ENCODE results near the gene ASZ1.

DNA sequence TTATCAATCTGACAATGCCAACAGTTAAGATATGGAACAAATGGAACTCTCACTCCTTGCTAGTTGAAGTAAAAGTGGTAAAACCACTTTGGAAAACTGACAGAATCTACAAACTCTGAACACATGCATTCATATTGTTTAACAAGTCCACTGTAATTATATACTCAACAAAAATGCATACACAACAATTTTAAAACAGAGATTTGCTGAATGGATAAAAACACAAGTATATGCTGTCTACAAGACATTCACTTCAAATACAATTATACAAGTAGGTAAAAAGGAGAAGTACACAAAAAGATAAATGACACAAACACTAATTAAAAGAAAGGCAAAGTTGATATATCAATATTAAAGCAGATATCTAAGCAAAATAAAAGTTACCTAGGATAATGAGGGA is 95.3 kb downstream of the ASZ1 start:
- TF ChIP-seq BHLHE40 (IDR thresholded peaks at IDR 0.05; ENCODE audit: low read depth, low read length) (no peak), RFX5 (IDR thresholded peaks at IDR 0.05; ENCODE audit: low read depth, low read length) (no peak), CEBPB (IDR thresholded peaks at IDR 0.05; ENCODE audit: low read depth, low read length) (no peak), POLR2A (IDR thresholded peaks at IDR 0.05; ENCODE audit: low read depth, low read length) (no peak), NFE2L2 (IDR thresholded peaks at IDR 0.05; ENCODE audit: low read depth, low read length) (no peak), MXI1 (IDR thresholded peaks at IDR 0.05; ENCODE audit: borderline replicate concordance, low read depth, low read length) (no peak), CHD1 (IDR thresholded peaks at IDR 0.05; ENCODE audit: low read depth, low read length) (no peak), SMC3 (IDR thresholded peaks at IDR 0.05; ENCODE audit: low read depth, low read length) (no peak)
- TF ChIP-seq, protein P1, sequence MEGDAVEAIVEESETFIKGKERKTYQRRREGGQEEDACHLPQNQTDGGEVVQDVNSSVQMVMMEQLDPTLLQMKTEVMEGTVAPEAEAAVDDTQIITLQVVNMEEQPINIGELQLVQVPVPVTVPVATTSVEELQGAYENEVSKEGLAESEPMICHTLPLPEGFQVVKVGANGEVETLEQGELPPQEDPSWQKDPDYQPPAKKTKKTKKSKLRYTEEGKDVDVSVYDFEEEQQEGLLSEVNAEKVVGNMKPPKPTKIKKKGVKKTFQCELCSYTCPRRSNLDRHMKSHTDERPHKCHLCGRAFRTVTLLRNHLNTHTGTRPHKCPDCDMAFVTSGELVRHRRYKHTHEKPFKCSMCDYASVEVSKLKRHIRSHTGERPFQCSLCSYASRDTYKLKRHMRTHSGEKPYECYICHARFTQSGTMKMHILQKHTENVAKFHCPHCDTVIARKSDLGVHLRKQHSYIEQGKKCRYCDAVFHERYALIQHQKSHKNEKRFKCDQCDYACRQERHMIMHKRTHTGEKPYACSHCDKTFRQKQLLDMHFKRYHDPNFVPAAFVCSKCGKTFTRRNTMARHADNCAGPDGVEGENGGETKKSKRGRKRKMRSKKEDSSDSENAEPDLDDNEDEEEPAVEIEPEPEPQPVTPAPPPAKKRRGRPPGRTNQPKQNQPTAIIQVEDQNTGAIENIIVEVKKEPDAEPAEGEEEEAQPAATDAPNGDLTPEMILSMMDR (conservative IDR thresholded peaks at IDR 0.05; ENCODE audit: low read depth, low read length): no peak
- TF ChIP-seq, protein P2, sequence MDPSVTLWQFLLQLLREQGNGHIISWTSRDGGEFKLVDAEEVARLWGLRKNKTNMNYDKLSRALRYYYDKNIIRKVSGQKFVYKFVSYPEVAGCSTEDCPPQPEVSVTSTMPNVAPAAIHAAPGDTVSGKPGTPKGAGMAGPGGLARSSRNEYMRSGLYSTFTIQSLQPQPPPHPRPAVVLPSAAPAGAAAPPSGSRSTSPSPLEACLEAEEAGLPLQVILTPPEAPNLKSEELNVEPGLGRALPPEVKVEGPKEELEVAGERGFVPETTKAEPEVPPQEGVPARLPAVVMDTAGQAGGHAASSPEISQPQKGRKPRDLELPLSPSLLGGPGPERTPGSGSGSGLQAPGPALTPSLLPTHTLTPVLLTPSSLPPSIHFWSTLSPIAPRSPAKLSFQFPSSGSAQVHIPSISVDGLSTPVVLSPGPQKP (IDR thresholded peaks at IDR 0.05; ENCODE audit: borderline replicate concordance, low read depth, low read length): no peak
- TF ChIP-seq, protein P3, sequence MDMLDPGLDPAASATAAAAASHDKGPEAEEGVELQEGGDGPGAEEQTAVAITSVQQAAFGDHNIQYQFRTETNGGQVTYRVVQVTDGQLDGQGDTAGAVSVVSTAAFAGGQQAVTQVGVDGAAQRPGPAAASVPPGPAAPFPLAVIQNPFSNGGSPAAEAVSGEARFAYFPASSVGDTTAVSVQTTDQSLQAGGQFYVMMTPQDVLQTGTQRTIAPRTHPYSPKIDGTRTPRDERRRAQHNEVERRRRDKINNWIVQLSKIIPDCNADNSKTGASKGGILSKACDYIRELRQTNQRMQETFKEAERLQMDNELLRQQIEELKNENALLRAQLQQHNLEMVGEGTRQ (IDR thresholded peaks at IDR 0.05; ENCODE audit: low read depth, low read length): no peak
